GM19099 (cell line): Measurements from ENCODE around the gene LYPD3.

Experiments
- POLR2A ChIP-seq: IDR thresholded peaks from 3 replicates; pipeline ENCODE4 v1.6.1; 2011; ENCODE audit warnings: low read depth; ENCODE audit not compliant: insufficient read length; ENCODE audit errors: extremely low read depth

Gene LYPD3

GRCh38 chr19:43430976-43431375 lies 34.4 kb downstream of the LYPD3 start:
- no peak for TF ChIP-seq POLR2A

- no peak for TF ChIP-seq POLR2A
Measured at GRCh38 chr19:43430142-43430710, 35.2 kb downstream of the LYPD3 start.

GRCh38 chr19:43429395-43429794 lies 36.0 kb downstream of the LYPD3 start:
- TF ChIP-seq POLR2A = no peak

DNA sequence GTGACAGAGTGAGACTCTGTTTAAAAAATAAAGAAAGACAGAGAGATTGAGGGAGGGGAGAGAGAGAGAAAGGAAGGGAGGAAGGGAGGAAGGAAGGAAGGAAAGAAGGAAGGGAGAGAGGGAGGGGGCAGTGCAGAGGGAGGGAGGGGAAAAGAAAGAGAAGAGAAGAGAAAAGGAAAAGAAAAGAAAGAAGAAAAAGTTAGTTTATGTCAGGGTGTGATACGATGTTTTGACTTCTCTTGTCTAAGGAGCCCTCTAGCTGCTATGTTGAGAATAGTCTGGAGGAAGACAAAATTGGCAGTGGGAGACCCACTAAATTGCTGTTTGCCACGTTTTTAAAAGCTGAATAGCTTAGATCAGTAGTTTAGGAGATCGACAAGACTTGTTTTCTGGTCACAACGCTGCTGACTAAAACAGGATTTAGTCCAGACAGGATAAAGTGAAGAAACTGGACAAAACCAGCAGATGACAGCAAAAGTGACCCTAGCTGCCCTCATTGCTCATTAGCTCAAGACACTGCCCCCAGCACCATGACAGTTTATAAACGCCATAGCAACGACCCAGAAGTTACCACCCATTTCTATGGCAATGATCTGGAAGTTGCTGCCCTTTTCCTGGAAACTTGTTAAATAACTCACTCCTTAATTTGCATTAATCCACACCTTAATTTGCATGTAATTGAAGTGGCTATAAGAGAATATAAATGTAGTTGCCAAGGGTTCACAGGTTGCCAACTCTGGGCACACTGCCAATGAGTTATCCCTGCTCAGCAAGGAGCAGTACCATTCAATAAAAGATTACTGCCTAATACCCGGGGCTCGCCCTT lies 39.6 kb downstream of the LYPD3 start:
- TF ChIP-seq POLR2A = no peak

DNA sequence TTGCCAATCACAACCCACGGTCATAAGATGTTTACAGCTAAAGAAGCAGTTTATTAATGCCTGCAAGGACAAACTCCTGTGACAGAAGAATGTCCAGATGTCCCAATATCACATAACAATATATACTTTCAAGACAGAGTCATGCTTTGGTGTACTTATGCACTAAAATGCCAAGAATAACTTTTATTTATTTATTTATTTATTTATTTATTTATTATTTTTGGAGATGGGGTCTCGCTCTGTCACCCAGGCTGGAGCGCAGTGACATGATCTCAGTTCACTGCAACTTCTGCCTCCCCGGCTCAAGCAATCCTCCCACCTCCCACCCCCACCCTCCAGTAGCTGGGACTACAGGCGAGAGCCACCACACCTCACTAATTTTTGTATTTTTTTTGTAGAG lies 41.6 kb downstream of the LYPD3 start:
- TF ChIP-seq POLR2A = no peak

- no peak for TF ChIP-seq POLR2A
Measured at GRCh38 chr19:43422689-43423066, 42.7 kb downstream of the LYPD3 start.

- TF ChIP-seq POLR2A = no peak
Measured at GRCh38 chr19:43422000-43422688, 43.3 kb downstream of the LYPD3 start.

GRCh38 chr19:43420954-43421353 lies 44.5 kb downstream of the LYPD3 start:
- no peak for TF ChIP-seq POLR2A

DNA sequence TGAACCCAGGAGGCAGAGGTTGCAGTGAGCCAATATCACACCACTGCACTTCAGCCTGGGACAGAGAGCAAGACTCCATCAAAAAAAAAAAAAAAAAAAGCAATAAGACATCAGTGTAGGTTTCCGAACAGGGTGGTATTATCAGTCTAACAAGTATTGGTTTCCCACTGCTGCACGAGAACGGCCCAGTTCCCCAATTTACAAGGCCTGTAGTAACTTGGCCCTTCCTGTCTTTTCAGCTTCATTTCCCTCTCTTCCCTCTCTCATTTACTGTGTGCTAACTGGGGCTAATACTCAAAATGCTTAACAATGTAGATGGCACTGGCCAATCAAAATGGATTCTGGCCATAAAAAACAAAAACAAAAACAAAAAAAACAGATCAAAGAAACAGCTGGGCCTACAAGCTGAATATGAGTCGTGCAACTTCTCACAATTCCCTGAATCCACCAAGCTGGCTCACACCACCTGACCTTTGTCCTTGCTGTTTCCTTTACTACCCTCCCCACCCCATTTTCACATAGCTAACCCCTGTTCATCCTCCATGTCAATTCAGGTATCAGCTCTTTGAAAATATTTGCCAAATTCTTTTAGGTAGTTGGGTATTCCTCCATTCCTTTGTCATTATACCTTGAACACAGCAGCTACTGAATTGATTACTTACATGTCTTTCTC lies 48.3 kb downstream of the LYPD3 start:
- no peak for TF ChIP-seq POLR2A

- TF ChIP-seq POLR2A = no peak
Measured at GRCh38 chr19:43414554-43414953, 50.9 kb downstream of the LYPD3 start, which contains the start of gene TEX101. Gene TEX101 (plus strand): TSS chr19:43414890. CDS start chr19:43415920, 1,030 bp downstream.

DNA sequence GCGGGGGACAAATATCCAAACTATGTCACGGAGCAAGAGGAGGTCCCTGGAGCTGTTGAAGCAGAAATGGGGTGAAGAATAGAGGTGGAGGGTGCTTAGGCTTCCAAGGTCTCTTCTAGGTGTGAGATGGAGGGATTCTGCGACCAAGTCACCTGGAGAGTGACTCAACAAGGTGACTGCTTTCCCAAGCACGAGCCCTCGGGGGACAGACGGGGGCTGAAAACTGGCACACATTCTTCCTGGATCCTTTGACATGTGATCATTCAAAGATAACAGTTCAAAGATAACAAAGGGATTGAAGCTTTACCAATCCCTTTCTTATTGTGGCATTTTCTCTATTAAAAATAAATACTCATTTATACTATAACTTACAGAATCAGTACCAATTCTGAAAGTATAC lies 53.0 kb downstream of the LYPD3 start:
- TF ChIP-seq POLR2A = no peak
